ENCODE measurements around the gene SEMA6A.

The SEMA6A gene

DNA sequence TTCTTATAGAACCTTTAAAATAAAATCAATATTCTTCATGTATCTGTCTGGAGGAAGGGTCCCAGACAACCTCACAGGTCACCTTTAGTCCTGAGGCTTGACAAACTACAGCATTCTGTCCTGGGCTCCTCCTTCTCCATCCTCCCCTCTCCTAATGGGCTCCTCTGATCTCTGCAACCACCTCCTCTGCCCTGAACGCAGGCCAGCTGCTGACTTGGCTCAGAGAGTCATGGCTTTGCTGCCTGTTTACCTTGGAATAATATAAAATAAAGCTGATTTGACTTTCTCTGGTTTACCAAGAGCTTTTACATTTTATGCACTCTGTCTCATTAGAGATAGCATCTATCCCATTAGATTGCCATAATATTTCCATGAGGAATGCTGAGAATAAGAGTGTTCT lies 159.4 kb downstream of the SEMA6A start:
- TF ChIP-seq, protein P1, sequence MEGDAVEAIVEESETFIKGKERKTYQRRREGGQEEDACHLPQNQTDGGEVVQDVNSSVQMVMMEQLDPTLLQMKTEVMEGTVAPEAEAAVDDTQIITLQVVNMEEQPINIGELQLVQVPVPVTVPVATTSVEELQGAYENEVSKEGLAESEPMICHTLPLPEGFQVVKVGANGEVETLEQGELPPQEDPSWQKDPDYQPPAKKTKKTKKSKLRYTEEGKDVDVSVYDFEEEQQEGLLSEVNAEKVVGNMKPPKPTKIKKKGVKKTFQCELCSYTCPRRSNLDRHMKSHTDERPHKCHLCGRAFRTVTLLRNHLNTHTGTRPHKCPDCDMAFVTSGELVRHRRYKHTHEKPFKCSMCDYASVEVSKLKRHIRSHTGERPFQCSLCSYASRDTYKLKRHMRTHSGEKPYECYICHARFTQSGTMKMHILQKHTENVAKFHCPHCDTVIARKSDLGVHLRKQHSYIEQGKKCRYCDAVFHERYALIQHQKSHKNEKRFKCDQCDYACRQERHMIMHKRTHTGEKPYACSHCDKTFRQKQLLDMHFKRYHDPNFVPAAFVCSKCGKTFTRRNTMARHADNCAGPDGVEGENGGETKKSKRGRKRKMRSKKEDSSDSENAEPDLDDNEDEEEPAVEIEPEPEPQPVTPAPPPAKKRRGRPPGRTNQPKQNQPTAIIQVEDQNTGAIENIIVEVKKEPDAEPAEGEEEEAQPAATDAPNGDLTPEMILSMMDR (IDR thresholded peaks at IDR 0.05; ENCODE audit: low read length, missing control alignments), result no peak
- DNase-seq (ENCODE audit: low read depth), result no peak
- H3K4me3 ChIP-seq (replicated peaks; ENCODE audit: low read depth, low read length), result no peak overlapping the region

DNA sequence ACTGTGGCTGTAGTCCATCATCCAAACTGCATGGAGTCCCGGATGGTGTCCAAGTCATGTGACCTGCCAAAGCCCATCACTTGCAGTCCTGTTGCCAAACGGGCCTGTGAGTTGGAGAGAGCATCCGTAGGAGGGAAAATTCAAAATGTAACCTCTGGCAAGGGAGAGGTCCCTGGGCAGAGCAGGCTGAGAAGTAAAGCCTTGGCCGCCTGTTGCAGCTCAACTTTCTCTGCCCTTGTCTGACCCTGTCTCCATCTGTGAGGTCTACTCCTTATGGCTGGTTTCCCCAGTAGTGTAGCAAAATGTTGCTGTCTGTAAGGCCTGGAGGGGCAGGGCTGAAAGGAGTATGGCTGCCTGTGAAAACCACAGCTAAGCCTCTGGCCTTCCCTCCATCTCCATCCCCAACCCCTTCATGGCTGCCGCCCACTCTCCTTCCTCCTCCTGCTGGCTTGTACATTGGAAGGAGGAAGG lies 163.5 kb downstream of the SEMA6A start:
- TF ChIP-seq, protein P1 (IDR thresholded peaks at IDR 0.05; ENCODE audit: low read length, missing control alignments), result no peak
- no peak overlapping the region for H3K4me3 ChIP-seq (replicated peaks; ENCODE audit: low read depth, low read length)
- peak; percentile 21 for DNase-seq (ENCODE audit: low read depth)

DNA sequence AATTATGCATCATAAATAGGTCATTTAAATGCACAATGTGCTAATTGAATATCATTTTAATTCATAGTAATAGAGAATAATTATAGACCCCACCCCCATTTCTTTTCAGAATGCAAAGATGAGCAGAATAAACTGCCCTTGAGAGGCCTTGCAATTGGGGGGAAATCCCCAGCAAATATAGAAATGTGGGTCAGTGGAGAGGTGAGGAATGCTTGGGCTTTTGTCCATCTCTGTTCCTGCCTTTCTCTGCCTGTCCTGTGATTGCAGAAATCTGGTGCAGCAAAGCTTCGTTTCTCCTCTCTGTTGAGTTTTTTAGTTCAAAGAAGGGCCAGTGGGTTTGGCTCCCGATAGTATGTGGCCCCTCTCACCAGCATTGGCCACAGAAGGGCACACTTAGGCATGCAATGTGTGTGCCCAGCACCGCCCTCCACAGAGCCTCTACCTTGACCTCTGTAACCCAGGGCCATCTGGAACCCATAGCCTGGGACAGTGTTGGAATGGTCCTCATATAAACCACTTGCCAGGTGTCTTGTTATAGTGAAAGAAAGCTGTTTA lies 164.2 kb downstream of the SEMA6A start:
- TF ChIP-seq, protein P1 (IDR thresholded peaks at IDR 0.05; ENCODE audit: low read length, missing control alignments), result no peak
- no peak overlapping the region for H3K4me3 ChIP-seq (replicated peaks; ENCODE audit: low read depth, low read length)
- peak; percentile 25 for DNase-seq (ENCODE audit: low read depth)

DNA sequence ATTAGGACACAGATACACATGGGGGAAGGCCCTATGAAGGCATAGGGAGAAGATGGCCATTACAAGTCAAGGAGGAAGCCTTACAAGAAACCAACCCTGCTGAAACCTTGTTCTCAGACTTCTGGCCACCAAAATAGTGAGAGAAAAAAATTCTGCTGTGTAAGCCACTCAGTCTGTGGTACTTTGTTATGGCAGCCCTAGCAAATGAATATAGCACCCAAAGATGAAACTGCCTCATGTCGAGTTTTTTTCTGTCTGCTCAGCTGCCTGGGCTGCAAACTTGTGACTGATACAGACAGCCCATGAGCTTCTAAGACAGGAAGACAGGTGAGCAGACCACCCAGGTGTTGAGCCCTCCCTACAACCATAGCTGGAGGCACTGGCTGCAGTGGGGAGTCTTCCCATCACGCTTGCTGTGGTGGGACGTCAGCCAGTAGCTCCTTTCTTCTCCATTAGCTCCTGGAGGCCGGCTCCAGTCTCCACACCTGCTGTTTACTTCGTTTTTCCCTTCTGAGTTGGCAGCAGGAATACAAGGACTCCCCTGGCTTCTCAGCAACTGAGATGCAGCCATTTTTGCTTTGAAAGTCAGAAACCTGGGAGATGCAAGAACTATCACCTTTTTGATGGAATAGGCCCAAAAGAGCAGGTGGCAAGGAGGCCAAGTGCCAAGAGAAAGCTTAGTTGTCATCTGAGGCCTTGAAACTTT lies 164.9 kb downstream of the SEMA6A start:
- no peak for DNase-seq (ENCODE audit: low read depth)
- no peak overlapping the region for H3K4me3 ChIP-seq (replicated peaks; ENCODE audit: low read depth, low read length)
- TF ChIP-seq, protein P1 (IDR thresholded peaks at IDR 0.05; ENCODE audit: low read length, missing control alignments), result no peak

DNA sequence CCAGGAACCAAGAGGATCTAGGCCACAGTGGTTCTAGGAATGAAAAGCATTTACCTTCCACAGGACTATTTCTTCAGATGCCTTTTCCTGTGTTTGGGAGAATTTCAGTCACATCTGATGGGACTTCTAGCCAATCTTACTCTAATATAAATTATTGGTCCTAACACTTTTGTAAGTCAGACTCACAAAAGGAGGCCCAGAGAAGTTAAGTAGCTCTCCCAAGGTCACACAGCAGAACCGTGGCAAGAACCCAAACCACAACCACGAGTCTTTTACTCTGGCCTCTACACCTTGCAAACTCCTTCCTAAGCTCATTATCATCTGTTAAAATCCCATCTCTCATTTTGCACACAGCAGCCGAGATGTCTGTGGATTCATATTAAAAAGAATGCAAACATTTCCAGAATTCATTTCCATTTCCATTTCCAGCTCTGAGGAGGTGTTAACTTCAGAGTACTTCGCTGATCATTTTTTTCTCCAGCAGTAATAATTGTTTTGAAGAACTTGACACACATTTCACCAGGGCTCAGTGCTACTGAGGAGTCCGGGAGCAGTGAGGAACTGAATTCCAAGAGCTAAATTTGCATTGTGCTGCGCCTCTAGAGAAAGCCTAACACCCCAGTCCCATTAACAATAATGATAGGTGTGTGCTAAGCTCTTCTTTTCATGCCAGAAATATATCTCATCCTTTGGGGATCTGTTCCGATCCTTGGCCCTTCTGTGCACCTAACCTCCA lies 168.1 kb downstream of the SEMA6A start:
- DNase-seq (ENCODE audit: low read depth), result no peak
- TF ChIP-seq, protein P1 (IDR thresholded peaks at IDR 0.05; ENCODE audit: low read length, missing control alignments), result no peak
- H3K4me3 ChIP-seq (replicated peaks; ENCODE audit: low read depth, low read length), result no peak overlapping the region

DNA sequence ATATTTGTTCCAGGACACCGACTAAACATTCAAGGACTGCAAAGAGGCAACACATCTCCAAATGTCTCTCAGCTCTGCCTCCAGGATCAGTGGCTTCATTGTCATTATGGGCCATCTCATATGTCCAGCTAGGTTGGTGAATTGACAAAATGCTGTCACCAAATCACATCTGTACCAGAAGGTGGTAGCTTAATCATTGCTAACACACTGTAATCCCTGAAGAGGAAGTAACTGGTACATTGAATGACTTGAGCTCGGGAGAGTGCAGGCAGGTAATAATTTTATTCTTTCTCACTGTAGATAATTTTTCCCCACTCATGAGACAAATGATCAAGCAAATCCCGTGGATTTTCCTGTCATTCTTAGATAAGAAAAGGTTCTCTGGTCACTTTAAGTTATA lies 169.8 kb downstream of the SEMA6A start:
- TF ChIP-seq, protein P1 (IDR thresholded peaks at IDR 0.05; ENCODE audit: low read length, missing control alignments), result no peak
- no peak overlapping the region for H3K4me3 ChIP-seq (replicated peaks; ENCODE audit: low read depth, low read length)
- DNase-seq (ENCODE audit: low read depth), result no peak
